Measurements from ENCODE around the gene PGA3.
"Not testable (repeated sequence)": the region's sequence is repeated elsewhere in the genome, so short reads cannot be mapped to it uniquely, and the experiment has no call there.

Gene PGA3

DNA sequence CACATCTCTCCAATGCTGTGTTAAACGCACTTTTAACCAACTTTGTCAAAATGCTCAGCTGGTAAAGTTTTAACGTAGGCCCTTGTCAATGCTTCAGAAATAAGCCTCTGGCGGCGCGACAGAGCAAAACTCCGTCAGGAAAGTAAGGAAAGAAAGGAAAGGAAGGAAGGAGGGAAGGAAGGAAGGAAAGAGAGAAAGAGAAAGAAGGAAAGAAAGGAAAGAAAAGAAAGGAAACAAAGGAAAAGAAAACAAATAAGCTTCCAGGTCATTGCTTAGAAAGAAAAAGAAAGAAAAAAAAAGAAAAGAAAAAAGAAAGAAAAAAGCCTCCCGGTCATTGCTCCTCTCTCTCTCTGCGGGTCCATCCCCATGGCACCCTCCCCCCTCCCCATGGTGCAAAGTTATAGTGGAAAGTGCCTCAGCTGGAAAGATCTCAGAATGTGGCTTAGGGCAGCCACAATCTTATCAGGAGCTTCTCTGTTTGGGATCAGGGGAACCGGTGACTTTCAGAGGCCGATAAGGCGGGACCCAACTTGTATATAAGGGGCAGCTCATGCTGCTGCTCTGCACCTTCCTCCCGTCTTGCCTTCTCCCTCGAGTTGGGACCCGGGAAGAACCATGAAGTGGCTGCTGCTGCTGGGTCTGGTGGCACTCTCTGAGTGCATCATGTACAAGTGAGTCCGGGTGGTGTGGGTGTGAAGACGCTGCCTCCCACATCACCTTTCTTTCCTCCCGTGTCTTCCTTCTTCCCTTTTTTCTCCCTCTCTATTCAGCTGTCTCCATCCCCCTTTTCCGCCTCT lies at the start of gene PGA3:
PGA3 (plus strand) TSS at position 566 of the 797 bp plus-strand sequence; CDS start at position 616, 50 bp downstream.
- H3K9me3 ChIP-seq = peaks cover 0 to 12% (median 0%) of the 10 kb centered on the region in 3 donors
- H3K4me1 ChIP-seq; intact Hi-C loops (cut with DNase I; ENCODE audit: low total_unique reads); H3K27me3 ChIP-seq; H3K4me3 ChIP-seq; DNase-seq; H3K36me3 ChIP-seq; H3K27ac ChIP-seq: not testable (repeated sequence)

DNA sequence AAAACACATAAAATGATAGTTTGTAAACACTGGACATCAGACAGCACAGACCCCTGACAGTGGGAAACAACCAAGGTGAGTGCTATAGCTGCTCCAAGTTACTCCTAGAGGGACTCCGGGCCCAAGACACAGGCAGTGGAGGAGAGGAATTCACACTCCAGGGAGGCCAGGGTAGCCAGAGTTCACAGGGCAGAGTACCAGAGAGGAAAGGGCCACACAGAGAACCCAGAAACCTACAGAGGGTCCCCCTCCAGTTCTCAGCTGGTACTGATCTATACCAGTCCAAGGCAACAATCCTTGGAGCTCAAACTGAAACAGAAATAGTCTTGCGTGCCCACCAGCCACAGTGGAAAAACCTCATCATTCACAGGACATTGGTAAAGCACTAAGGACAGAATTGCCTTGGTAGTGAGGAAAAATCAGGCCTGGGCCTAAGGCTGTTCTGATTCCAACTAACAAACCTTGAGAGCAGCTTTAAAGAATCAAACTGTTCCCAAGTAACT lies 49.7 kb upstream of the PGA3 start:
- no peaks in the 10 kb centered on the region for H3K27me3 ChIP-seq
- peaks cover 0 to 57% (median 49%) of the 10 kb centered on the region in 4 donors for H3K4me1 ChIP-seq
- DNase-seq = peak in 1 of 2 donors; percentile 55
- no peak overlapping the region for H3K4me3 ChIP-seq
- H3K9me3 ChIP-seq = no peaks in the 10 kb centered on the region
- H3K27ac ChIP-seq = peak overlapping the region; percentile 78 to 84
- H3K36me3 ChIP-seq = no peaks in the 10 kb centered on the region
- intact Hi-C loops (cut with DNase I; ENCODE audit: low total_unique reads) = no loop called here
- TF ChIP-seq, protein P1, sequence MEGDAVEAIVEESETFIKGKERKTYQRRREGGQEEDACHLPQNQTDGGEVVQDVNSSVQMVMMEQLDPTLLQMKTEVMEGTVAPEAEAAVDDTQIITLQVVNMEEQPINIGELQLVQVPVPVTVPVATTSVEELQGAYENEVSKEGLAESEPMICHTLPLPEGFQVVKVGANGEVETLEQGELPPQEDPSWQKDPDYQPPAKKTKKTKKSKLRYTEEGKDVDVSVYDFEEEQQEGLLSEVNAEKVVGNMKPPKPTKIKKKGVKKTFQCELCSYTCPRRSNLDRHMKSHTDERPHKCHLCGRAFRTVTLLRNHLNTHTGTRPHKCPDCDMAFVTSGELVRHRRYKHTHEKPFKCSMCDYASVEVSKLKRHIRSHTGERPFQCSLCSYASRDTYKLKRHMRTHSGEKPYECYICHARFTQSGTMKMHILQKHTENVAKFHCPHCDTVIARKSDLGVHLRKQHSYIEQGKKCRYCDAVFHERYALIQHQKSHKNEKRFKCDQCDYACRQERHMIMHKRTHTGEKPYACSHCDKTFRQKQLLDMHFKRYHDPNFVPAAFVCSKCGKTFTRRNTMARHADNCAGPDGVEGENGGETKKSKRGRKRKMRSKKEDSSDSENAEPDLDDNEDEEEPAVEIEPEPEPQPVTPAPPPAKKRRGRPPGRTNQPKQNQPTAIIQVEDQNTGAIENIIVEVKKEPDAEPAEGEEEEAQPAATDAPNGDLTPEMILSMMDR (IDR thresholded peaks at IDR 0.05) = no peak

DNA sequence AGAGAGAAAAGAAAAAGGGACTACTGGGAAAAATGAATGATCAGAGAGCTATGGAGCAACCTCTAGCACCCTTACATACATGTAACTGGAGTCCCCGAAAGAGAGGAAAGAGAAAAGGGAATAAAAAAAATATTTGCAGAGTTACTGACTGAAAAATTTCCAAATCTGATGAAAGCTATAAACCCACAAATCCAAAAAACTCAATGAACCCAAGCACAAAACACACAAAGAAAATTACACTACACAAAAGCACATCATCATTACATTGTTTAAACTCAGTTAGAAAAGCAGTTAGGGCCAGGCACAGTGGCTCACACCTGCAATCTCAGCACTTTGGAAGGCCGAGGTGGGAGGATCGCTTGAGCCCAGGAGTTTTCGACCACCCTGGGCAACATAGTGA lies 48.8 kb upstream of the PGA3 start:
- no peak overlapping the region for H3K4me3 ChIP-seq
- peaks cover 0 to 62% (median 52%) of the 10 kb centered on the region in 4 donors for H3K4me1 ChIP-seq
- TF ChIP-seq, protein P1 (IDR thresholded peaks at IDR 0.05) = no peak
- no peaks in the 10 kb centered on the region for H3K36me3 ChIP-seq
- H3K9me3 ChIP-seq = no peaks in the 10 kb centered on the region
- H3K27me3 ChIP-seq = no peaks in the 10 kb centered on the region
- DNase-seq = no peak
- H3K27ac ChIP-seq = peak overlapping the region in 1 of 2 donors; percentile 84
- intact Hi-C loops (cut with DNase I; ENCODE audit: low total_unique reads) = no loop called here

DNA sequence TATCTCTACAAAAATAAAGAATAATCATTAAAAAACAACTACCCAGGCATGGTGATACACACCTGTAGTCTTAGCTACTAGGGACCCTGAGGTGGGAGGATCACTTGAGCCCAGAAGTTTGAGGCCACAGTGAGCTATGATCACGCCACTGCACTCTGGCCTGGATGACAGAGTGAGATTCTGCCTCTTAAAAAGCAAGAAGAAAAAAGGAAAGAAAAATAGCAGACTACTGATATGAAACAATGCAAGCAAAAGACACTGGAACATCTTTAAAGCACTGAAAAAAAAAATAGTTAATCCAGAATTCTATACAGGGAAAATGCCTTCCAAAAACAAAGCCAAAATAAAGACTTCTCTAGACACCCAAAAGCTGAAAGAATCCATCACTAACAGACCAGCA lies 48.0 kb upstream of the PGA3 start:
- no peaks in the 10 kb centered on the region for H3K27me3 ChIP-seq
- no peaks in the 10 kb centered on the region for H3K9me3 ChIP-seq
- peak in 1 of 2 donors; percentile 16 for DNase-seq
- intact Hi-C loops (cut with DNase I; ENCODE audit: low total_unique reads) = no loop called here
- no peak overlapping the region for H3K27ac ChIP-seq
- TF ChIP-seq, protein P1 (IDR thresholded peaks at IDR 0.05) = no peak
- H3K4me1 ChIP-seq = peaks cover 0 to 62% (median 48%) of the 10 kb centered on the region in 4 donors
- no peak overlapping the region for H3K4me3 ChIP-seq
- no peaks in the 10 kb centered on the region for H3K36me3 ChIP-seq

DNA sequence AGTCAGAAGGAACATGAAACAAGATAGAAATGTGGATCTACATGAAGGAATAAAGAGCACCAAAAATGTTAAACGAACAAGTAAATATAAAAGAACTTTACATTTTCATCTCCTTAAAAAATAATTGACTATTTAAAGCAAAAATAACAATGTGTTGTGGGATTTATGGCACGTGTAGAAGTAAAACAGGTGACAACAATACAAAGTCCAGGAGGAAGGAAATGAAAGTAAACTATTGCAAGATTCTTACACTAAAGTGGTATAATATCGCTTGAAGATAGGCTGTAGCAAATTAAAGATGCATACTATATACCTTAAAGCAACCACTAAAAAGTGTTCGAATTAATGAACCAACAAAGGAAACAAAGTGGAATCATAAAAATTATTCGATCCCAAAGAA lies 47.6 kb upstream of the PGA3 start:
- Histone ChIP-seq H3K4me3 (no peak overlapping the region), H3K36me3 (no peaks in the 10 kb centered on the region), H3K27ac (no peak overlapping the region), H3K4me1 (peaks cover 0 to 61% (median 47%) of the 10 kb centered on the region in 4 donors), H3K9me3 (no peaks in the 10 kb centered on the region), H3K27me3 (no peaks in the 10 kb centered on the region)
- intact Hi-C loops (cut with DNase I; ENCODE audit: low total_unique reads) = no loop called here
- no peak for DNase-seq
- TF ChIP-seq, protein P1 (IDR thresholded peaks at IDR 0.05) = no peak

DNA sequence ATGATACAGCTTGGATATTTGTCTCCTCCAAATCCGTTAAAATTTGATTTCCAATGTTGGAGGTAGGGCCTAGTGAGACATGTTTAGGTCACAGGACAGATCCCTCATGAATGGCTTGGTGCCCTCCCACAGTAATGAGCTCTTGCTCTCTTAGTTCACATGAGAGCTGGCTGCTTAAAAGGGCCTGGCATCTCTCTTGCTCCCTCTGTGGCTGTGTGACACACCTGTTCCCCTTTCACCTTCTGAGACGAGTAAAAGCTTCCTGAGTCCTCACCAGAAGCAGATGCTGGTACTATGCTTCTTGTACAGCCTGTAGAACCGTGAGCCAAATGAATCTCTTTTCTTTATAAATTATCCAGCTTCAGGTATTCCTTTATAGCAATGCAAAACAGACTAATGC lies 45.6 kb upstream of the PGA3 start:
- no peak for DNase-seq
- Histone ChIP-seq H3K9me3 (no peaks in the 10 kb centered on the region), H3K27me3 (no peaks in the 10 kb centered on the region), H3K27ac (peak overlapping the region in 1 of 2 donors; percentile 91), H3K36me3 (no peaks in the 10 kb centered on the region), H3K4me3 (no peak overlapping the region), H3K4me1 (peaks cover 0 to 50% (median 34%) of the 10 kb centered on the region in 4 donors)
- TF ChIP-seq, protein P1 (IDR thresholded peaks at IDR 0.05) = no peak
- intact Hi-C loops (cut with DNase I; ENCODE audit: low total_unique reads) = no loop called here

All from tibial artery (tissue), 4 donors.